HG03103 (cell line): ENCODE results near the gene KIF3B.
"Not testable (repeated sequence)": the region's sequence is repeated elsewhere in the genome, so short reads cannot be mapped to it uniquely, and the experiment has no call there.

Experiments used
- ATAC-seq: cut with Tn5 transposase; IDR thresholded peaks from one replicate; pipeline ENCODE4 v1.9.1; 2021; ENCODE audit warnings: low read depth; ENCODE audit not compliant: unreplicated experiment

Gene KIF3B

GRCh38 chr20:32354592-32355416 is 77.4 kb downstream of the KIF3B start:
- no peak for ATAC-seq

DNA sequence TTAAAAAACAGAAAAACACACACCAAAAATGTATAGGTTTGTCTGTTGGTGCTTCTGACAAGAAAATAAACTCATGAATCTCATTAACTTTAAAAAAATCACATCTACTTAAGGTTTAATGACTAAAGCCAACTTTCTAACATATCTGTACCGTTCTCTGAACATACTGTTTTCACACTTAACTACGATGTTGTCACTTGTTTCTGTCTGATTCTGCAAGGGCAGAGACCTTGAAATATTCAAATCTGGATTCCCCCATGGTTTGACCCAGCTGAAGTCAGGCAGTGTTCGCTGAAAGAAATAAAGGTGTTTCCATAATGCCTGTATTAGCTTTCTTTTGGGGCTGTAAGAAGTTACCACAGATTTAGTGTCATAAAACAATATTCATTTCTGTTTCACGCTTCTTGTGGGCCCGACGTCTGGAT is 78.0 kb downstream of the KIF3B start:
- ATAC-seq, result no peak

GRCh38 chr20:32355907-32356621 is 78.6 kb downstream of the KIF3B start:
- ATAC-seq, result not testable (repeated sequence)

- ATAC-seq, result no peak
These were observed 79.3 kb downstream of the KIF3B start for GRCh38 chr20:32356622-32357374.

GRCh38 chr20:32357375-32357868 is 80.0 kb downstream of the KIF3B start:
- ATAC-seq, result no peak

GRCh38 chr20:32357869-32358631 is 80.6 kb downstream of the KIF3B start, which contains the start of gene ASXL1:
ASXL1 (plus strand) TSS chr20:32358331; CDS start chr20:32358776, 445 bp downstream.
- ATAC-seq, result peak; percentile 51

- no peak for ATAC-seq
These were observed 81.1 kb downstream of the KIF3B start for GRCh38 chr20:32358632-32358882.

- no peak for ATAC-seq
These were observed 81.6 kb downstream of the KIF3B start for GRCh38 chr20:32358883-32359632.

GRCh38 chr20:32359633-32360332 is 82.3 kb downstream of the KIF3B start:
- ATAC-seq, result no peak

DNA sequence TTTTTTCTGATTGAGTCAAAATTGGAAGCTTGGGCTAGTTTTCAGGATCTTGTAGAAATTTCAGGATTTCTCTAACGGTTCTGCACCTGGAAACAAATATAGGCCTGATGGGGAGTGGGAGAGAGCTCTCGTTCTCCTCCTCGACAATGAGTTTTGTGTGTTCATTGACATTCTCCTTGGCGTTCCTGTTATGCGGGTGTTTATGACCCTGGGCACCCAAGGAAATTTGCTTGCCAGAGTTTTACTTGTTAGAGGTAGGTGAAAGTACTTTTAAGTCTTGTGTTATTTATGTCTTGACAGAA is 82.8 kb downstream of the KIF3B start:
- no peak for ATAC-seq

DNA sequence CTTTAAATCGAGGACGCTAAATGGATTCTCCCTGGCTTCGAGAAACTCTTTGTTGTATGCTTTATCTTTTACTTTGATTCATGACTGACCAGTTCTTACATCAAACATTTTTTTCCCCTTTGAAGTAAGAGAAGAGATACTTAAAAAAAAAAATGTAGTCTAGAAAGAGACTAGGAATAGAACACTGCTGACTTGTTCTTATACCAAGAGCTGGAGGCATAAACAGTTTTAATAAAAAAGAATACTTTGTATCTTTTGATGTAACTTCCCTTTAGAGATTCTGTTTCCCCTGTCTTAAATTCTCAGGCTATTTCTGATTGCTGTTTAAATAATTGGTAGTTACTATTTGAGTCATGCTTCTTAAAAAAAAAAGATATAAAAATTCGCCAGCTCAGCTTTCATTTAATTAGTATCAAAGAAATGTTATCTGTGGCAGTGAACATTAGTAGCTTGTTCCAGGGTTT is 85.5 kb downstream of the KIF3B start:
- no peak for ATAC-seq

- ATAC-seq, result no peak
These were observed 86.0 kb downstream of the KIF3B start for GRCh38 chr20:32363492-32363891.

DNA sequence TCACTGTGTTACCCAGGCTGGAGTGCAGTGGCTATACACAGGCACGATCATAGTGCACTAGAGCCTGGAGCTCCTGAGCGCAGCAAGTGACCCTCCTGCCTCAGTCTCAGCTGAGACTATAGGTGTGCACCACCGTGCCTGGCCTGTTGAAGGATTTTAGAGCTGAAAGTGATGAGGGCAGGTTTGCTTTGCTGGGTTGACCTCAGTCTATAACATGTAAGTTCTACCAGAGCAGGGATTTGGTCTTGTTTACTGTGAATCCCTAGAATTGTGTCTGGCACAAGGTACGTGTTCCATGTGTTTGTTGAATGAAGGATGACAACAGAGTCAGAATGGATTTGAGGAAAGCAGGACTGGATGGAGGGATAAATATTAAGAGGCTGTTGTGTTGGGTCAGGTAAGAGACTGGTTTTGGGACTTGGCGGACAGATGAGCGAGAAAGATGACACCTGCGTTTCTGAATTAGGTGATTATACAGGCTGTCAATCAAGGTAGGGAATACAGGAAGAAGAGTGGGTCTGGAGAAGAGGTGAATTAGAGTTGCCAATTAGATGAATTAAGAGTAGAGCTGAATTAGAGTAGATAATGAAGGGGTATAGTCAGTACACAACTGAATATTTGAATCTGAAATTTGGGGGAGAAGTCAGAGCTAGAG is 87.2 kb downstream of the KIF3B start:
- ATAC-seq, result no peak

DNA sequence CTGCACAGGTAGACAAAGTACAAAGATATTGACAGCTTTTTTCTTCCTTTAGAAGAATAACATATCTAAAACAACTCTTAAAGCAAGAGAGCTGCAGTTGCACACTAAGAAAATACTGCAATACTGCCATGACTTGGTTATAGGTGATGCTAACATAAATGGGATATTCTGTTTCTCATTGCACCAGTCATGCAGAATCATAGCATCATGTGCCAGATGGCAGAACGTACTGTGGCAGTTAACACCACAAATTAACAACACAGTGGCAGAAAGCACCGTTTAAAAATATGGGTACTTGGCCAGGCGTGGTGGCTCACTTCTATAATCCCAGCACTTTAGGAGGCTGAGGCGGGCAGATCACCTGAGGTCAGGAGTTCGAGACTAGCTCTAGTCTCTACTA is 88.1 kb downstream of the KIF3B start:
- no peak for ATAC-seq

- peak; percentile 61 for ATAC-seq
These were observed 88.9 kb downstream of the KIF3B start for GRCh38 chr20:32366380-32366779.

GRCh38 chr20:32368323-32368722 is 90.9 kb downstream of the KIF3B start:
- ATAC-seq, result no peak

DNA sequence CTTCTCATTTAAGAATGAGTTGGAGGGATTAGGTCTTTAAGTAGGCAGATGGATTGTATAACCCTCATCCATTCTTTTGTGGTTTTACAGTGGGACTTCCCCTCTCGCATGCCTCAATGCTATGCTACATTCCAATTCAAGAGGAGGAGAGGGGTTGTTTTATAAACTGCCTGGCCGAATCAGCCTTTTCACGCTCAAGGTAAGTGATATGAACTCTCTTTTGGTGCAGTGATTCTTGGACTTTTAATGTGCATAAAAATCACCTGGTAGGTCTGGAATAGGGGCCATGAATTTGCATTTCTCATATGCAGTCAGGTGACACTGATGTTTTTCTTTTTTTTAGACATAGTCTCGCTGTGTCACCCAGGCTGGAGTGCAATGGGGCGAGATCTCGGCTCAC is 91.5 kb downstream of the KIF3B start:
- ATAC-seq, result no peak

DNA sequence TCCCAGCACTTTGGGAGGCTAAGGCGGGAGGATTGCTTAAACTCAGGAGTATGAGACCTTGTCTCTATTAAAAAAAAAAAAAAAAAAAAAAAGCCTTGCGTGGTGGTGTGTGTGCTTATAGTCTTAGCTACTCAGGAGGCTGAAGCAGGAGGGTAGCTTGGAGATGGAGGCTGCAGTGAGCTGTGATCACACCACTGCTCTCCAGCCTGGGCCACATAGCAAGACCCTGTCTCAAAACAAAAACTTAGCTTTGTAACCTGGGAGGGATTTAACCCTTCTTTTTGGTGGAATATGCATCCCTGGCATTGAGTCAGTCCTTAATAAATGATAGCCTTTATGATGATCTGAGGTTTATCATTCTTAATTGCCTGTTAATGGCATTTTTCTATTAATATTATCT is 93.4 kb downstream of the KIF3B start:
- no peak for ATAC-seq

- no peak for ATAC-seq
These were observed 101.0 kb downstream of the KIF3B start for GRCh38 chr20:32378461-32378860.
